ENCODE measurements around the gene AP2A1.

- no peak for TF ChIP-seq SIN3A (IDR thresholded peaks at IDR 0.05; ENCODE audit: borderline replicate concordance, insufficient read depth, low read length)
- no peak for TF ChIP-seq POLR2AphosphoS5 (IDR thresholded peaks at IDR 0.05; ENCODE audit: low read depth, low read length)
- TF ChIP-seq, protein P1, sequence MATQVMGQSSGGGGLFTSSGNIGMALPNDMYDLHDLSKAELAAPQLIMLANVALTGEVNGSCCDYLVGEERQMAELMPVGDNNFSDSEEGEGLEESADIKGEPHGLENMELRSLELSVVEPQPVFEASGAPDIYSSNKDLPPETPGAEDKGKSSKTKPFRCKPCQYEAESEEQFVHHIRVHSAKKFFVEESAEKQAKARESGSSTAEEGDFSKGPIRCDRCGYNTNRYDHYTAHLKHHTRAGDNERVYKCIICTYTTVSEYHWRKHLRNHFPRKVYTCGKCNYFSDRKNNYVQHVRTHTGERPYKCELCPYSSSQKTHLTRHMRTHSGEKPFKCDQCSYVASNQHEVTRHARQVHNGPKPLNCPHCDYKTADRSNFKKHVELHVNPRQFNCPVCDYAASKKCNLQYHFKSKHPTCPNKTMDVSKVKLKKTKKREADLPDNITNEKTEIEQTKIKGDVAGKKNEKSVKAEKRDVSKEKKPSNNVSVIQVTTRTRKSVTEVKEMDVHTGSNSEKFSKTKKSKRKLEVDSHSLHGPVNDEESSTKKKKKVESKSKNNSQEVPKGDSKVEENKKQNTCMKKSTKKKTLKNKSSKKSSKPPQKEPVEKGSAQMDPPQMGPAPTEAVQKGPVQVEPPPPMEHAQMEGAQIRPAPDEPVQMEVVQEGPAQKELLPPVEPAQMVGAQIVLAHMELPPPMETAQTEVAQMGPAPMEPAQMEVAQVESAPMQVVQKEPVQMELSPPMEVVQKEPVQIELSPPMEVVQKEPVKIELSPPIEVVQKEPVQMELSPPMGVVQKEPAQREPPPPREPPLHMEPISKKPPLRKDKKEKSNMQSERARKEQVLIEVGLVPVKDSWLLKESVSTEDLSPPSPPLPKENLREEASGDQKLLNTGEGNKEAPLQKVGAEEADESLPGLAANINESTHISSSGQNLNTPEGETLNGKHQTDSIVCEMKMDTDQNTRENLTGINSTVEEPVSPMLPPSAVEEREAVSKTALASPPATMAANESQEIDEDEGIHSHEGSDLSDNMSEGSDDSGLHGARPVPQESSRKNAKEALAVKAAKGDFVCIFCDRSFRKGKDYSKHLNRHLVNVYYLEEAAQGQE (IDR thresholded peaks at IDR 0.05; ENCODE audit: insufficient read depth in 1 of 2, low read depth in 2 of 2, low read length in 2 of 2), result no peak
Measured at GRCh38 chr19:49848938-49849337, 82.1 kb downstream of the AP2A1 start.

Measured in PFSK-1 (cell line).